Germinal center (tissue), 1 donor: ENCODE data around the gene LYZL4.

Experiments
- DNase-seq: peaks from one replicate; pipeline ENCODE4 v3.0.0; 2012; ENCODE audit warnings: mixed read lengths, low spot score

The LYZL4 gene

DNA sequence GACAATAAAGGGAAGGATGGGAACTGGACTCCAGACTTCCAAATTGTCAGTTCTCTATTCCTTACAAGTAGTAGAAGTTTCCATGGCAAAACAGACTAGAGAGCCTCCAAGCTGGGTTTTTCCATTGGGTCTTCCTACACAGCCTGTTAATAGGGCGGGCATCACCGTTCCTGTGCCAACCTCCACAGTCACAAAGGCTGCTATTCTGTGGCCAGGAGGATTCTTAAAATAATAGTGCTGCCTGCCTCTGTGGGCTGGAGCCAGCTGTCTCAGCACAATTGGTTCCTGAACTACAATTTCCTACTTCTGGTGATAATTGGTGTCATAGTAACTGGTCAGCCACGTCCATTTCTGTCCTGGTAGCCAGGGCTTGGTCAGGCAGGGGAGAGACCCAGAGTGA, 38.6 kb downstream of the LYZL4 start:
- no peak for DNase-seq

DNA sequence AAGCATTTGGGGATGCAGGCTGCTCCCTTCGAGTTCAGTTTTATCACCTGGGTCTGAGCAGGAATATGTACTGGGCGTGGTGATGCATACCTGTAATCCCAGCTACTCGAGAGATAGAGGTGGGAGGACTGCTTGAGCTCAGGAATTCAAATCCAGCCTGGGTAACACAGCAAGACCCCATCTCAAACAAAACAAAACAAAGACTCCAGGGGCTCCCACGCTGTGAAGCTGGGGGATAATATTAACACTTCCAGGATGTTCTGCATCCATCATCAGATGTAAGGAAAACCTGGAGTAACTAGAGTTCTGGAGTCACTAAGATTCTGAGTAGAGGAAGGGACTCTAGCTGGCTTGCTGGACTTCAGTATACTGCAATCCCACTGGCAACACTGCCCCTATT, 40.6 kb downstream of the LYZL4 start:
- DNase-seq: no peak

DNA sequence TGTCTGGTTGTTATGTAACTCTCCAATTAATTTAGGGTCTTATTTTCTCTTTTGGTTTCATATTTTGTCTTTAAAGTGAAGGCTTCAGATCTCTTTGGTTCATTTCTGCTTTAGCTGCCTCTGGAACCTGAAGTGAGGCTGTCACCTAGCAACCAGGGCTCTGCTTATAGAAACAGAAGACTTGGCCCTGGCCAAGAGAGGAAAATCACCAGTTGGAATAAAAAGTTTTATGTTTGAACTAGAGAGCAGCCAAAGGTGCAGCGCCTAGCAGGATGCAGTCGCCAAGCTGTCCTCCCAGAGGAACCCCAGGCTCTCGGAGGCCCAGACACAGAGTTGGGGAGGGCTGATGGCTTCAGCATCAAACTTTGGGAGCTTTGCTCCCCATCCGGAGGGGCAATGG, 41.1 kb downstream of the LYZL4 start:
- no peak for DNase-seq

DNA sequence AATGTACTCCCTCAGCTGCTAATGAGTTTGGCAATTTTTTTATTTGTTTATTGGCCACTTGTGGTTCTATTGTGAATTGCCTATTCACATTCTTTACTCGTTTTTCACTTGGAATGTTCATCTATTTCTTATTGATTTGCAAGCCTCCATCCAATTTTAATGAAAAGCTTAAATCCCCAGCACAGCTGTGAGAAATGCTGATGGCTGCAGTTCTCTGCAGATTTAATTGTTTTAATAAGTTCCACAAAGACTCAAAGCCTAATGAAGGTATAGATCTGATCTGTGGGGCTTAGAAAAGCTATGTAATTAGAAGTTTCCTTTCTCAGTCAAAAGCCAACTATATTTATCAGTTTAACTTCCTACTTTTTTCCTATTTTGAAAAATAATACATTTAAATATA, 41.5 kb downstream of the LYZL4 start:
- no peak for DNase-seq

DNA sequence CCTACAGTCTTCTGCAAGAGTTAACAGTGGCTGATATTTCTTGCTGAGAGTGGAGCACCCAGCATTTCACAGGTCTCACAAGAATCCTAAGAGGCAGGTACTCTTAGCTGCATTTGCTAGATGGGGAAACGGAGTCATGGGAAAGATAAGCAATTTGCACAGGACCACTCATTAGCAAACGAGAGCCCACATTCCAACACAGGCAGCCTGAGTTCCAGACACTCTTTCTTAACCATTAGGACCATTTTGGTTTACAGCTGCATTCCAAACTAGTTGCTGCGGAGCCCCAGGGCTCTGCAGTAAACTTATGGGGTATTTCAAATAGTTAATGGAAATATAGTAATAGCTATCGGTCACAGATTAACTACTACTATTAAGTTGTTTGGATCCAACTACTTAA, 42.5 kb downstream of the LYZL4 start:
- DNase-seq: no peak

DNA sequence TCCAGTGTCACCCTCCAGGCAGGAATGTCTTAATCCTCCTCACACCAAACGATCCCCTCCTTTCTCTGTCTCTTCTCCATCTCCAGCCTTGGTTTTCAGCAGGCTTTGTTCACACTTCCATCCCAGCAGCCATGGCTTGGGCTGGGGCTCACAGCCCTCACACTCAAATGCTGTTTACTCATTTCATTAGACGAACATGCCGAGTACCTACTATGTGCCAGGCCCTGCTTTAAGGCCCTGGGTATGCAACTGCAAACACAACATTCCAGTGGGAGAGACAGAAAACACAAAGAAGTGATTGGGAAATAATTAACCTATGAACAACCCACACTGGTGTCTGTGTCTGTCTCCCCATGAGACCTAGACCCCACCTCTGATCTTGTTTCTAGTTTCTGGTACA, 43.9 kb downstream of the LYZL4 start:
- DNase-seq: no peak

DNA sequence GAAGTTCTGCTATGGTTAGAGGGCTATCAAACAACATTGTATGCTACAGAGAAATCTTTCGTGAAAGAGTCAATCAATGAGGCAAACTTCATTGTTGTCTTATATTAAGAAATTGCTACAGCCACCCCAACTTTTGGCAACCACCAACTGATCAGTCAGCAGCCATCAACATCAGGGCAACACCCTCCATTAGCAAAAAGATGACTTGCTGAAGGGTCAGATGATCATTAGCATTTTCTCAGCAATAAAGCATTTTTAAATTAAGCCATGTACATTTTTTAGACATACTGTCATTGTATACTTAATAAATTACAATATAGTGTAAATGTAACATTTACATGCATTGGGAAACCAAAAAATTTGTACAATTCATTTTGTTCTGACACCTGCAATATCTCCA, 53.1 kb downstream of the LYZL4 start:
- no peak for DNase-seq

DNA sequence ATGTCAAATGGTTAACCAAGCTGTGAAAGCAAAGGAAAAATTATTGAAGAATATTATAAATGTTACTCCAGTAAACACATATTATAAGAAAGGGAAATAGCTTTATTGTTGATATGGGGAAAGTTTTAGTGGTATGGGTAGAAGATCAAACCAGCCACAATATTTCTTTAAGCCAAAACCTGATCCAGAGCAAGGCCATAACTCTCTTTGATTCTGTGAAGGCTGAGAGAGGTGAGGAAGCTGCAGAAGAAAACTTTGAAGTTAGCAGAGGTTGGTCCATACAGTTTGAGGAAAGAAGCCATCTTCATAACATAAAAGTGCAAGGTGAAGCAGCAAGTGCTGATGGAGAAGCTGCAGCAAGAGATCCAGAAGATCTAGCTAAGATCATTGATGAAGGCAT, 54.8 kb downstream of the LYZL4 start:
- DNase-seq: no peak

DNA sequence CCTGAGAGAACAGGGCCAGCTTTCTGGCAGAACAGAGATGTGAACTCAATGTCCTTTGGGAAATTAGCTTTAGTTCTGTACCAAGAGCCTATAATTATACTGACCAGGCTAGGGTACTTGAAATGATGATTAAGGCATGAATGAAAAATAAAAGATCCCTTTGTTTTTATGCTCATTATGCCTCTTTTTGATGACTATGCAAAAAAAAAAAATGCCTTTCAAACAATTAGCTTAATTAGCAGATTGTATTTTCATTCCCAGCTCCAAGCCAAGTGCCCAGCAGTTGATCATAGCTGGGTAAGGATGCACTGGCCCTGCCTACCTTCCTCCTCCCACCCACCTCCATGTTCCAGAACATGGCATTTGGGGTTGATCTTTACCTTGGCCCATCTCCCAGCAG, 56.8 kb downstream of the LYZL4 start:
- no peak for DNase-seq

DNA sequence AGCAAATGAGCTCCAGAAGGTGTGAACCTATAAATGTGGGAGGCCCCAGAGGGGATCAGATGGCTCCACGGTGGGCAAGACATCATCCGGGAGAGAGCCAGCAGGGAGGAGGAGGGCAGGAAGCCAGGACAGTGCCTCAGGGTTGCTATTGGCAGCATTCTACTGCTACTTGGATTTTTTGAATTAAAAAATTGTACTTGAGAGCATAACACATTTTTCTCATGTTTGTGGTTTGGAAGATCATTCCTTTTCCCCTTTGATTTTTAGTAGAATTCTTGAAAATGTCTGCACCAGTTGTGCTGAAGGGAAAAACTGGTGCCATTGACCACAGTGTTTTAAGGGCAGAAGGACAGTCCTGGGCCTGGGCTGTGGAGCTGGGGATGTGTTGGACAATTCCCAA, 59.2 kb downstream of the LYZL4 start:
- DNase-seq: no peak

DNA sequence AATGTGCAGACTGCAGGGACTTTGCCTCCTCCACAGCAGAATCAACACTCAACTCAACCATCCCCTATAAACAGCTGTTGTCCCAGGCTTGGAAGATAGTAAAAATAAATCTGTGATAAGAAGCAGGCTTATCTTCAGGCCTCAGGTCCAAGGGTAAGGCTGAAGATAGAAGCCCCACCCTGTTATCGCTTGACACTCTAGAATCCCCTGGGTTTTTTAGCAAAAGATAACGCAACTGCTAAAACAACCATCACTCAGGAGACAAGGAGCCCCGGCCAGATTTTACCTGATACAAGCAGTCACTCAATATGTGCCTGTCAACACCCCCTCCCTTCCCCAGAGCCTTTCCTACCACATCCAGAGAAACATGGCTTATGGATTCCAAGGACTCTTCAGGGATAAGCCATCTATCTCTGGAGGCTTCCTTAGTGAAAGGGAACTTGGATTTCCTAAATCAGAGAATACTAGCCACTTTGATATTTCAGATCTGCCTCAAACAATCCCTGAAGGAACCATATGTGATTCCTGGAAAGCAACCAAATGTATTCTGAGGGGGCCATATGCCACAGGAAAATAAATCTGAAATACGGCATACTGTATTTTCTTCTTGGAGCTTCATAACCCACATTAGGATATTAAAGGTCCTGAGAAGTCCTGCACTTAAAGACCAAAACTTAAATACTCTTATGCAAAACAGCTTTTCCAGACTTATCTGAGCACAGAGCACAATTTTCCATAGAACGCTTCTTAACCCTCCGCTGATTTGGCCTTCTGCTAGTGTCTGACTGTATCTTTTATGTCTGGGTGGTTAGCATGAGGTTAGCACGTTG, 60.4 kb downstream of the LYZL4 start:
- DNase-seq: no peak

DNA sequence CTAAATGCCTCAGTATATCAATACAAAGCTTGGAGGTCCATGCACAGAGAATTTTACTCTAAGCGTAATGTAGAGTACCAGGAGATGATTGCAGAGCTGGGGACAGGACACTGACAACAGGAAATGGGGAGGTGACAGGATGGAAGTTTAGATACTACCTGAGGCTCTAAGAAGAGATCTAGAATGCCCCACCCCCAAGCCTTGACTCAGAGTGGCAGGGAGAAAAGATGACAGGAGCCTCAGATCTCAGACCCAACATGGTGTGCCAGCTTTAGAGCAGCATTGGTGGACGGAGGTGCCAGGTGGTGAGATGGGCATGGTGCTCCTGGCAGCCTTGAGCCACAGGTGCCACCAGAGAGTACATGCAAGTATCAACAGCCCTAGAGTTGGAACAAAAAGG, 62.5 kb downstream of the LYZL4 start:
- DNase-seq: no peak
